Activated naive CD8-positive, alpha-beta T cell treated with anti-CD3 and anti-CD28 coated beads, Interleukin-2, amount 10 ng/mL, durations not matched to agents 7 days and 5 days (primary cell): ENCODE data around the gene COASY. TPM values are rescaled to one million over a fixed set of nuclear protein-coding genes. Genes with fewer than 3 reads are reported as not detected.

Experiments used
- ATAC-seq: fragments of 150-1000 bp; cut with Tn5 transposase; one replicate; pipeline ENCODE4 v1.10.0; 2021; ENCODE audit warnings: low read depth, moderate library complexity
- POLR2A ChIA-PET: fragments of 350-600 bp; sonication (Branson Sonifier 250); formaldehyde crosslinking; loops from one replicate; lab custom pipeline; 2021; ENCODE audit warnings: antibody characterized with exemption; lab: Charles Lee
- DNase-seq: peaks from one replicate; pipeline ENCODE4 v3.0.0; 2021
- H3K27ac Mint-ChIP-seq: one replicate; pipeline ENCODE4 v1.8.0; 2022; ENCODE audit warnings: mild to moderate bottlenecking, mixed read lengths
- H3K27me3 Mint-ChIP-seq: one replicate; pipeline ENCODE4 v1.8.0; 2022; ENCODE audit warnings: mild to moderate bottlenecking, moderate library complexity, mixed read lengths
- H3K36me3 Mint-ChIP-seq: one replicate; pipeline ENCODE4 v1.8.0; 2021; ENCODE audit warnings: mild to moderate bottlenecking, mixed read lengths
- H3K4me1 Mint-ChIP-seq: one replicate; pipeline ENCODE4 v1.8.0; 2021; ENCODE audit warnings: mixed read lengths
- H3K4me3 Mint-ChIP-seq: one replicate; pipeline ENCODE4 v1.8.0; 2022; ENCODE audit warnings: mild to moderate bottlenecking, moderate library complexity, mixed read lengths
- H3K9me3 Mint-ChIP-seq: one replicate; pipeline ENCODE4 v1.8.0; 2021; ENCODE audit warnings: mixed read lengths
- total RNA-seq, 2 experiments: library from RNA; stranded (reverse); gene quantifications; one replicate each; pipeline ENCODE4 v1.2.3, GENCODE V29; 2021

COASY gene
- total RNA-seq, 2 experiments from 2014 or later: 83.3 to 98.1 TPM

DNA sequence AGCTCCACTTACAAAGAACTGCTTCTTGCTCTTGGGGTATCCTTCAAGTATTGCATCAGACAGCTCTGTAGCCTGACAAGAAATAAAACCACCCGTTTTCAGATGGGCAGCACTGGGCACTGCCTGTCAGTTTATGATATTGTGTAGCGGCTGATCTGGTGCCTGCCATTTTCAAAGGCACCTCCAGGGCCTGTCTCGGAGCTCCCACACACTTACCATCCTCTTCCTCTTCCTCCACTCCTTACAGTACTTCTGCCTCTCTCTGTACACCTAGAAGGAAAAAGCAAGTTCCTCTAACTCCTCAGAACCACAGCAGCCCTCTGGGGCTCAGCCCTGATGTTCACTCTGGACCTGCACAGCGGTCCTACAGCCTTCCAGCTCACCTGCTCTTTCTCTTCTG lies 11.1 kb downstream of the COASY start:
- DNase-seq (no peak), ATAC-seq (no peak)
- no peak overlapping the region for H3K27ac Mint-ChIP-seq
- H3K27me3 Mint-ChIP-seq: no peaks in the 10 kb centered on the region
- H3K4me3 Mint-ChIP-seq: no peak overlapping the region
- POLR2A ChIA-PET: no interaction called here
- H3K36me3 Mint-ChIP-seq: peaks cover 21% of the 10 kb centered on the region
- peaks cover 33% of the 10 kb centered on the region for H3K4me1 Mint-ChIP-seq
- H3K9me3 Mint-ChIP-seq: no peaks in the 10 kb centered on the region

DNA sequence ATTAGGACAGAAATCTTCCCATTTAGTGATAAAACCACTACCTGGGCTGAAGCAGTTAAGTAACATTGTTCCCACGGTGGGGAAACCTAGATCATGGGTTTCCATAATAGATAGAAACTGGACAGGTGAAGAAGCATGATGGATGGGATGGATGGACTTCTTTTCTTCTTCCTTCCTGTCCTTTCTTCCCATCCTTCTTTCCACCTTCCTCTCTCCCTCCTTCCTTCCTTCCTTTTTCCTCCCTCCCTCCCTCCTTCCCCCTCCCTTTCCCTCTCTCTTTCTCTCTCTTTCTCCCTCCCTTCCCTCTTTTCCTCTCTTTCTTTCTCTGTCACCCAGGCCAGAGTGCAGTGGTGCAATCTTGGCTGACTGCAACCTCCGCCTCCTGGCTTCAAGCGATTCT lies 12.5 kb downstream of the COASY start:
- Mint-ChIP-seq H3K9me3 (no peaks in the 10 kb centered on the region), H3K36me3 (peaks cover 18% of the 10 kb centered on the region), H3K27me3 (no peaks in the 10 kb centered on the region), H3K27ac (no peak overlapping the region), H3K4me3 (no peak overlapping the region), H3K4me1 (peaks cover 31% of the 10 kb centered on the region)
- DNase-seq: no peak
- ATAC-seq: no peak
- POLR2A ChIA-PET: no interaction called here

DNA sequence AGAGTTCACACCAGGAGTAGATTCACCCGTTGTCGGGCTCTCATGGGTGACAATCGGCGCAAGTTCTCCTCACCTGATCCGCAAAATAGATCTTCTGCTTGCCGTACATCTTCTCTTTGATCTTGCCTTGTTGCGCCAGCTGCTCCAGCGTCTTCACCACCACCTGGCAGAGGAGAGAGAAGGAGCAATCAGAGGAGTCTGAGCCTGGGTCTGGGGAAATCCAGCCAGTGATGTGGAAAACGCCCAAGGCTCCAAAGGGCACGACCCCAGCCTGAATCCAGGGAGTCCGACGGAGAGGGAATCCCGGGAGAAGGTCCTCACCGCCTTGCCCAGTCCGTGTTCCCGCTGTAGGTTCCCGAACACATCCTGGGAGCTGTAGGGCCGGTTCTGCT lies 15.2 kb downstream of the COASY start:
- DNase-seq (no peak), ATAC-seq (no peak)
- peaks cover 19% of the 10 kb centered on the region for H3K36me3 Mint-ChIP-seq
- peak overlapping the region; percentile 78 for H3K27ac Mint-ChIP-seq
- H3K27me3 Mint-ChIP-seq: no peaks in the 10 kb centered on the region
- H3K4me3 Mint-ChIP-seq: peak overlapping the region; percentile 97
- POLR2A ChIA-PET: interaction anchor here (1.3 to 3.6 kb wide), 10 partner anchors 10 to 201 kb away, joined by 3 to 56 read pairs (median 6); partner anchors contain the start of genes CCR10, COASY, MLX and NAGLU
- peaks cover 26% of the 10 kb centered on the region for H3K4me1 Mint-ChIP-seq
- no peaks in the 10 kb centered on the region for H3K9me3 Mint-ChIP-seq

DNA sequence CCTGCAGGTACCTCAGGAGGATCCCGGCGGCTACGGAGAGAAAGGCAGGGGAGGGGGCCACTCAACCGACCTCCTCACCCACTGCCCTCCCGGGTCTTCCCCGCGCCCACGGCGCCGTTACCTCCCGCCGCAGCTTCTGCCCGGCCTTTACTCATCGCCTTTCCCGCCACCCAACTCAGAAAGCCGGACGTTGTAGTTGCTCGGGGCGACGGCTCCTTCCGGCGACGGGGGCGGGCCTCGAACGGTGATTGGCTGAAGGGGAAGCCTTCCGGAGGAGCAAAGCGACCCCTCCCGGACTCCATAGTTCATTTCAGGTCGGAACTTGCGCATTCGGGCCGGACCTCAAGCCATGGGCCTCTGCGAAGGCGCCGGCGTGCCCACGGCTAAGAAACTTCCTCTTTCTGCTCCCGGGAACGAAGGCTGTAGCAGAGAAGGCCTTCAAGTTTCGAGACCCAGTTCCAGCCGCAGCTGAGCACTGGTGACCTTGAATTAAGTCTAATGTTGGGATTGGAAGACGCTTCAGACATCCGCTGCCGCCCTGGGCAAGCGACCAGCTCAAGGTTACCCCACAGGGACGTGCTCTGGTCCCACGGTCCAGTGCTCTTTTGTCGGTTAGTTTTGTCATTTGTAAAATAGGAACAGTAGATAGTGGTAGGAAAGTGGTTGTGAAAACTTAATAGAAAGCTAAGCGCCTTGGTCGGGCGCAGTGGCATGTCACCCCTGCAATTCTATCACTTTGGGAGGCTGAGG lies 15.8 kb downstream of the COASY start, which contains the start of gene PSMC3IP:
TSS of gene PSMC3IP (minus strand) at position 198 of the 750 bp plus-strand sequence. CDS start at position 155, 43 bp downstream.
- no peaks in the 10 kb centered on the region for H3K27me3 Mint-ChIP-seq
- ATAC-seq: peak; percentile 88
- H3K36me3 Mint-ChIP-seq: peaks cover 19% of the 10 kb centered on the region
- H3K4me3 Mint-ChIP-seq: peak within 1 kb of the TSS; percentile 97
- H3K9me3 Mint-ChIP-seq: no peaks in the 10 kb centered on the region
- H3K27ac Mint-ChIP-seq: peak within 1 kb of the TSS; percentile 95
- peak; percentile 92 for DNase-seq
- POLR2A ChIA-PET: interaction anchor here (0.9 to 3.6 kb wide), 18 partner anchors 11 to 247 kb away, joined by 3 to 56 read pairs (median 6); partner anchors contain the start of genes BECN1, CCR10, COASY and MLX
- H3K4me1 Mint-ChIP-seq: peaks cover 26% of the 10 kb centered on the region

DNA sequence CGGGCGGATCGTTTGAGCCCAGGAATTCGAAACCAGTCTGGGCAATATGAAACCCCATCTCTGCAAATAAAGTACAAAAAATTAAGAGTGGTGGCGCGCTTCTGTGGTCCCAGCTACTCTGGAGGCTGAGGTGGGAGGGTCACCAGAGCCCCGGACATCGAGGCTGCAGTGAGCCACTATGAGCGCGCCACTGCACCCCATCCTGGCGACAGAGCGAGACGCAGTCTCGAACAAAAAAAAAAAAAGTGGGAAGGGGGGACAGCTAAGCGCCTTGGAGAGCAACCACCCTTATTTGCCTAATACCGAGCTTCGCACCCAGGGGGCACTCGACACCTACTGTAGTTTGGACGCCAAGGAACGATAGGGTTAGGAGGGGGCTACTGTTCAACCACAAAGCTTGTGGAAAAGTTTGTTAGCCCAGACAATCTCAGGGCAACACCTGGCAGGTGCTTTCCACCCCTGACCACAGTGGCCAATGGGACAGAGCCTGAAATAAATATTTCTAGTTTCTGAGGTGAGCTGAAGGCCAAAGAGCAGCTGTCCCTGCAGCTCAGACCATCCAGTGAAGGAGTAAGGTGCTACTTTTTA lies 16.4 kb downstream of the COASY start:
- H3K27me3 Mint-ChIP-seq: no peaks in the 10 kb centered on the region
- POLR2A ChIA-PET: interaction anchor here (0.5 to 3.6 kb wide), 19 partner anchors 11 to 1465 kb away, joined by 3 to 56 read pairs (median 5); partner anchors contain the start of genes BECN1, CCR10, COASY and MLX
- H3K4me1 Mint-ChIP-seq: peaks cover 24% of the 10 kb centered on the region
- DNase-seq (peak; percentile 78), ATAC-seq (peak; percentile 46)
- no peaks in the 10 kb centered on the region for H3K9me3 Mint-ChIP-seq
- H3K36me3 Mint-ChIP-seq: peaks cover 21% of the 10 kb centered on the region
- peak overlapping the region; percentile 97 for H3K4me3 Mint-ChIP-seq
- peak overlapping the region; percentile 95 for H3K27ac Mint-ChIP-seq

DNA sequence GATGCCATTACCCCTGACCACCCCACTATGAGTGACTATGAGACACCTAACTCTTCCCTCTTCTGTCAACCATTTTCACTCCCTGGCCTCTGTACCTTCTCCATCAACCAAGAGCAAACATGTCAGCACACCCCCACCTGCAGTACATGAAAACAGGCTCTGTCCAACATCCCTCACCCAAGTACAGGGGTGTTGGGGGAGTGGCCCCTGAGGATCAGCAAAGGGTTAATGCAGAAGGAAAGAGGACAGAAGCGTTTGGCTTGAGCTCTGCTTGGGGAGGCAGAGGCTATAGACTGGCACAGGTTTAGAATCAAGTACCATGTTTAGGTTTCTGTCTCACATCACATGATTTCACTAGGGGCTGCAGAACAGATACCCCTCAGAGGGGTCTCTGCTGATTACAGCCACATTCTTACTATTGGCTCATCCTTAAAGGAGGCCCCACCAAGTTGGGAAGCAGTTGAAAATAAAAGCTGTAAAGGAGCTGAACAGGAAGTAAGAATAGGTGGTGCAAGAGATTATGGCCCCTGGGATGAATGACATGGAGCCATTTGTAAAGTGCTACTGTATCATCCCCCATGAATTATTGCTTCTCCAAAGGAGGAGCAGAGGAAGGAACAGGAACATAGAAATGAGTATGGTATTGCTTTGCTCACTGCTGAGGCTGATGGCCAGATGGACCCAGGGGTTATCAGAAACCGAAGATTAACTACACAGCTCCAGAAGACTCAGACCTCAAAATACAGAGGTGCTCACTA lies 18.0 kb downstream of the COASY start:
- DNase-seq (no peak), ATAC-seq (no peak)
- H3K4me3 Mint-ChIP-seq: peak overlapping the region; percentile 2
- H3K27ac Mint-ChIP-seq: peak overlapping the region; percentile 3
- peaks cover 15% of the 10 kb centered on the region for H3K36me3 Mint-ChIP-seq
- H3K9me3 Mint-ChIP-seq: no peaks in the 10 kb centered on the region
- H3K4me1 Mint-ChIP-seq: peaks cover 15% of the 10 kb centered on the region
- POLR2A ChIA-PET: interaction anchor here (1.0 to 1.3 kb wide), 2 partner anchors 29 to 32 kb away, joined by 4 read pairs; partner anchors contain the start of genes RETREG3 and TUBG1
- H3K27me3 Mint-ChIP-seq: no peaks in the 10 kb centered on the region

DNA sequence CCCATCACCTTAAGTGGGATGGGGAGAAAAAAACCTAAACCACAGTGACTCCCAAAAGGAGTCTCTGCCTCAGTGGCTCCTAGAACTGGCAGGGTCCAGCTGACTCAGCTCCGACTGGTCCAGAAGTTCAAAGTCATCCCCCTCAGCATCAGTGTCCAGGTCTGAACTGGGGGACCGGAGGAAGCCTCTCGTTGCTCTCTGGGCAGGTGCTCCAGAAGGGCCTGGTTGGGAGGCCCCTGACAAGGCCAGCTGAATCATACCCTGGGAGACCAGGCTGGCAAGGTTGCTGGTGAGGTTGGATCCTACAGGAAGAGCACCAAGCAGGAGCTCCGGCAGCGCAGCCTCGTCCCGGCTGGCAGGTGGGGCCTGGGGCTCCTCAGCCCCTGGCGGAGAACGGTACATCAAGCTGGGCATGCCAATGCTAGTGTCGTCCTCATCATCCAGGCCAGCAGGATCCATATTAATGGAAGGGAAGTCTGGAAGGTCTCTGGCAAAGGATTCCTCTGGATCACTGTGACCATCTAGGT lies 19.9 kb downstream of the COASY start:
- no peaks in the 10 kb centered on the region for H3K27me3 Mint-ChIP-seq
- H3K9me3 Mint-ChIP-seq: no peaks in the 10 kb centered on the region
- peaks cover 6% of the 10 kb centered on the region for H3K4me1 Mint-ChIP-seq
- DNase-seq (no peak), ATAC-seq (no peak)
- no peak overlapping the region for H3K4me3 Mint-ChIP-seq
- peaks cover 13% of the 10 kb centered on the region for H3K36me3 Mint-ChIP-seq
- POLR2A ChIA-PET: interaction anchor here (0.7 kb wide), 1 partner anchor 27 kb away, joined by 3 read pairs; no protein-coding TSS in a partner anchor
- H3K27ac Mint-ChIP-seq: no peak overlapping the region

DNA sequence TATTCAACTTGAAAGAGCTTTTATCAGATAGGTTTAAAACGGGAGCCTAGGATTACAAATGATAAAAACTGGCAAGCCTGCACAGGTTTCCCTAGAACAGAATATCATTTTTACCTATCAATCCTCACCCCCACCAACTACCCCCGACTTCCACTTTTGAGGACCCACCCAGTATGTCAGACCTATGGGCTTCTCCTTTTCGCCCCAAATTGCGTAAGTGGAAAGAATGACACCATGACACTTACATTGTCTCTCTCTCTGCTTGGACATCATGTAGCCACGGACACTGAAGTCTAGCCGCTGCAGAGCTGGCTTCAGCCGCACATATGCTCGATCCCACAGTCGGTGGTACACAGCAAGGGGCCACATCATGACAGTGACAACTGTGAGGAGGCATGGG lies 22.9 kb downstream of the COASY start:
- no peaks in the 10 kb centered on the region for H3K27me3 Mint-ChIP-seq
- H3K9me3 Mint-ChIP-seq: no peaks in the 10 kb centered on the region
- H3K4me1 Mint-ChIP-seq: no peaks in the 10 kb centered on the region
- no peak overlapping the region for H3K27ac Mint-ChIP-seq
- ATAC-seq (no peak), DNase-seq (no peak)
- no peak overlapping the region for H3K4me3 Mint-ChIP-seq
- POLR2A ChIA-PET: no interaction called here
- H3K36me3 Mint-ChIP-seq: peaks cover 19% of the 10 kb centered on the region

DNA sequence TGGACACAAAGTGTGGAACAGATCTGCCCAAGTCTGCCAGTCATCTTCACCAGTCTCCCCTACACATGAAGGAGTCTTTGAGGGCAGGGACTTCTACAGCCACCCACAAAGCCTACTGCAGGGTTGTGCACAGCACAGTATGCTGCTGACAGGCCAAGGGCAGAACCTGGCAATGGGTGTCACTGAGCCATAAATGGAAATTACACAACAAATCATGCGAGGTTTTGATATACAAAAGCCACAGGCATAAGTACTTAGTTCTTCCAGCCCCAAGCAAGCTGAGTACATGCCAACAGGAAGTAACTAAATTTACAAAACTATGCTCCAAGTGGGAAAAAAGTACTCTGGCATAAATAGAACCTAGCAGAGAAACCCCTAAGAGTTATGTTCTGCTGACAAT lies 23.4 kb downstream of the COASY start:
- Mint-ChIP-seq H3K27me3 (no peaks in the 10 kb centered on the region), H3K27ac (no peak overlapping the region), H3K36me3 (peaks cover 19% of the 10 kb centered on the region), H3K4me1 (peaks cover 2% of the 10 kb centered on the region), H3K9me3 (no peaks in the 10 kb centered on the region), H3K4me3 (no peak overlapping the region)
- ATAC-seq (no peak), DNase-seq (no peak)
- POLR2A ChIA-PET: no interaction called here

DNA sequence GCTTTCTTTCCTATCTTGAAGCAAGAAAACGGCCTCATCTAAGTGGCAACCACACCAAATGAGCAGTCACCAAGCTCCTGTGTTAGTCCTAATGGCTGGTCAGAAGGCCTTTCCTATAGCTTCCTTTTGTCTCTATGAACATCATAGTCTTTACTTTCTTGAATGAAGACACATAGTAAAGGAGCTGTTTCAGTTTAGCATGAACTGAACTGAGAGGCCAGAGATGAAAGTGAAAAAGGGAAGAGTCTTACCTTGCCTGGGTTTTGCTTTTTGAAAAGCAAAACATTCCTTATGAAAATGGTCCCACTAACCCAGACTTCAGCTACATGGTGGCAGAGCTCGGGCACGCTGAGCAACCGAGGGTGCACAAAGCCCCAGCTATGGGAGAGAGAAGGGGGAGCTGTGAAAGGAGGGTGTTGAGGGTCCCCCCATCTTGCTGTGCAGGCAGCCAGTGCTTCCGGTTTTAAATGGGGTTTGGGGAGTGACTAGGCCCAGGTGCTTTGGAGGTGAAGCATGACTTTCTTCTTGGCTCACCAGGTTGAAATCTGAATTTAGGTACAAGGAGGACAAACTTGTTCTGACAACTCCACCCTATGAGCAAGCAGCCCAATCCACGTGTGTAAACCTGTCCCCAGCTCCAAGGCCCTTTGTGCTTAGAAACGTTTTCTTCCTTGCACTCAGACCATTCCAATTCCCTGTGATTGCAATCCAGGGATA lies 24.7 kb downstream of the COASY start:
- Mint-ChIP-seq H3K9me3 (no peaks in the 10 kb centered on the region), H3K27ac (no peak overlapping the region), H3K4me1 (peaks cover 6% of the 10 kb centered on the region), H3K36me3 (peaks cover 20% of the 10 kb centered on the region), H3K4me3 (no peak overlapping the region), H3K27me3 (no peaks in the 10 kb centered on the region)
- DNase-seq (no peak), ATAC-seq (no peak)
- POLR2A ChIA-PET: no interaction called here

DNA sequence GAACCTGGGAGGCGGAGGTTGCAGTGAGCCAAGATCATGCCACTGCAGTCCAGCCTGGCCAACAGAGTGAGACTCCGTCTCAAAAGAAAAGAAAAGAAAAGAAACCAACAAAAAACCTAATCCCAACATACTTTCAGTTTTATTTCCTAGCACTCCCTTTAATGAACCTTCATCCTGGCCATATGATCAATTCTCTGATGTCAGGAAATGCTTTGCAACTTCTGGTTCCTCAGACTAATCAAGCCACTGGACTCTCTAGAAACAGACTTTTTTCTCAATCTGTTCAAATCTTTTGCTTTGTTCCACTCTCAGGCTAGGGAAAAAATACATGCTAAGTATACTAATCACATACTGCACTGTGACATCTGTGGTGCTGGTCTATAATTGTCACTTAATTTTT lies 28.9 kb downstream of the COASY start:
- peaks cover 11% of the 10 kb centered on the region for H3K4me1 Mint-ChIP-seq
- peak overlapping the region; percentile 43 for H3K27ac Mint-ChIP-seq
- no peaks in the 10 kb centered on the region for H3K27me3 Mint-ChIP-seq
- ATAC-seq (no peak), DNase-seq (no peak)
- no peaks in the 10 kb centered on the region for H3K9me3 Mint-ChIP-seq
- POLR2A ChIA-PET: no interaction called here
- peak overlapping the region; percentile 42 for H3K4me3 Mint-ChIP-seq
- peaks cover 19% of the 10 kb centered on the region for H3K36me3 Mint-ChIP-seq

DNA sequence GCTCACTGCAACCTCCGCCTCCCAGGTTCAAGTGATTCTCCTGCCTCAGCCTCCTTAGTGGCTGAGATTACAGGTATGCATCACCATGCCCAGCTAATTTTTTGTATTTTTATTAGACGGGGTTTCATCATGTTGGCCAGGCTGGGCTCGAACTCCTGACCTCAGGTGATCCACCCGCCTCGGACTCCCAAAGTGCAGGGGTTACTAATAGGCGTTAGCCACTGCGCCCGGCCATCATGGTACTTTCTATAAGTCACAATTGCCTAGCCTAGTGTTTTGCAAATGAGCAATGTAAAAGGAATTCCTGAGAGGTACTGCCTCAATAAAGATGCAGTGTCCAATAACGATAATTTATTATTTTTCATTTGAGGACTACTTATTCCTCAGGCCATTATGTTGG lies 29.5 kb downstream of the COASY start:
- H3K9me3 Mint-ChIP-seq: no peaks in the 10 kb centered on the region
- ATAC-seq (no peak), DNase-seq (no peak)
- POLR2A ChIA-PET: interaction anchor here (0.6 kb wide), 1 partner anchor 14 kb away, joined by 4 read pairs; the partner anchor contains the start of gene PSMC3IP
- no peaks in the 10 kb centered on the region for H3K27me3 Mint-ChIP-seq
- no peak overlapping the region for H3K27ac Mint-ChIP-seq
- H3K4me3 Mint-ChIP-seq: no peak overlapping the region
- H3K36me3 Mint-ChIP-seq: peaks cover 21% of the 10 kb centered on the region
- peaks cover 12% of the 10 kb centered on the region for H3K4me1 Mint-ChIP-seq
